ENCODE measurements around the gene CAAP1. TPM values are rescaled to one million over a fixed set of nuclear protein-coding genes. Genes with fewer than 3 reads are reported as not detected.
A peak's percentile ranks its signal among the peaks of the same experiment; 100 is the strongest.

The CAAP1 gene
- total and polyA plus RNA-seq, 10 of the 15 experiments (the other 5 are each of a cell fraction or from before 2014, with no cell fraction given): 11.0 to 27.5 (median 20.5) TPM

- ChIA-PET RAD21 (ENCODE audit: unreplicated experiment) (interaction anchor here (0.7 to 3.5 kb wide), 3 partner anchors 110 to 164 kb away, joined by 3 to 27 read pairs (median 13); no protein-coding TSS in a partner anchor), SMC1A (ENCODE audit: uncharacterized antibody, unreplicated experiment) (interaction anchor here (0.7 to 2.6 kb wide), 5 partner anchors 11 to 133 kb away, joined by 3 to 13 read pairs (median 5); partner anchors contain the start of gene IFT74), POLR2A (no interaction called here), CTCF (interaction anchor here (0.7 to 3.8 kb wide), 16 partner anchors 10 to 210 kb away, joined by 3 to 51 read pairs (median 4); no protein-coding TSS in a partner anchor)
- WGBS (ENCODE audit: insufficient coverage, insufficient replicate concordance, low lambda C conversion rate, missing lambda C conversion rate): 94% methylated on average over 1 of the region's 1 CpG
- Histone ChIP-seq H3K36me3 (ENCODE audit: control insufficient read depth in 2 of 2, insufficient read depth in 2 of 2, low read length in 1 of 2) (peaks cover 0 to 17% of the 10 kb centered on the region in 2 experiments; a peak in 2 of 4 replicates), H3K79me2 (ENCODE audit: control insufficient read depth, insufficient read depth, low read length) (no peaks in the 10 kb centered on the region), H3K27ac (ENCODE audit: control insufficient read depth, insufficient read depth) (no peak overlapping the region), H4K20me1 (ENCODE audit: control insufficient read depth, insufficient read depth) (no peaks in the 10 kb centered on the region), H3K4me2 (ENCODE audit: control insufficient read depth, insufficient read depth) (no peak overlapping the region), H3K4me1 (ENCODE audit: control insufficient read depth, insufficient read depth, low read length) (no peaks in the 10 kb centered on the region), H3K9me3 (replicated peaks; ENCODE audit: control insufficient read depth, insufficient read depth, low read length) (no peaks in the 10 kb centered on the region), H3K27me3 (replicated peaks in 1 of 2; ENCODE audit: control insufficient read depth in 2 of 2, insufficient read depth in 2 of 2, low read length in 1 of 2) (no peaks in the 10 kb centered on the region), H3K9ac (ENCODE audit: control insufficient read depth, insufficient read depth, low read length) (no peak overlapping the region), H2AFZ (ENCODE audit: control insufficient read depth, low read depth, low read length) (no peak overlapping the region), H3K4me3 (no peak overlapping the region)
- TF ChIP-seq RAD21 (IDR thresholded peaks at IDR 0.05; ENCODE audit: insufficient read depth, low read depth, low read length) (peak; percentile 74), YY1 (IDR thresholded peaks at IDR 0.05; ENCODE audit: low read depth, low read length) (peak; percentile 13; the same call in 1 of the 2 replicates), CTCF (IDR thresholded peaks at IDR 0.05 in 2 of 3, conservative IDR thresholded peaks at IDR 0.05 in 1 of 3; ENCODE audit: control insufficient read depth in 2 of 3, extremely low read depth in 1 of 3, insufficient read depth in 1 of 3, low read depth in 3 of 3, low read length in 3 of 3) (peak; percentile 69 to 72 (median 70)), SMC3 (IDR thresholded peaks at IDR 0.05; ENCODE audit: borderline replicate concordance, low read length) (peak; percentile 51; the same call in 1 of the 2 replicates), CBX5 (IDR thresholded peaks at IDR 0.05; ENCODE audit: low read depth) (peak; percentile 53; the same call in 1 of the 2 replicates), EZH2 (IDR thresholded peaks at IDR 0.05; ENCODE audit: borderline replicate concordance, control insufficient read depth, low read depth, low read length) (no peak), ZNF592 (IDR thresholded peaks at IDR 0.05) (no peak), NFYA (IDR thresholded peaks at IDR 0.05; ENCODE audit: borderline replicate concordance, low read depth, low read length) (no peak)
- FAIRE-seq: peak; percentile 83
- no TSS peak for BruUV-seq (replicated peaks)
- ATAC-seq: peak; percentile 97
- intact Hi-C loops (cut with micrococcal nuclease; ENCODE audit: unreplicated experiment) (loop anchor here (1.0 to 10.0 kb wide), 4 partner anchors 112 to 892 kb away; no protein-coding TSS in a partner anchor), in situ Hi-C loops (cut with MboI) (no loop called here)
- peak; percentile 45 for DNase-seq (ENCODE audit: low read depth, low spot score)
Measured at GRCh38 chr9:26856413-26857032, 36.1 kb downstream of the CAAP1 start.
